H9 (cell line): ENCODE results near the gene LSP1. TPM values are rescaled to one million over a fixed set of nuclear protein-coding genes. Genes with fewer than 3 reads are reported as not detected.

Source experiments
- DNase-seq: peaks from one replicate; pipeline ENCODE4 v3.0.0-alpha.2; 2017
- H2AFZ ChIP-seq: one replicate; pipeline ENCODE4 v1.6.1; 2013; ENCODE audit warnings: mild to moderate bottlenecking, low read length, control low read depth, moderate library complexity
- H2AK5ac ChIP-seq: 2 replicates; pipeline ENCODE4 v1.6.1; 2013; ENCODE audit warnings: low read length, control low read depth, mixed read lengths; ENCODE audit not compliant: insufficient read length
- H2BK120ac ChIP-seq: one replicate; pipeline ENCODE4 v1.6.1; 2013; ENCODE audit warnings: low read depth, mild to moderate bottlenecking, low read length, control low read depth, inconsistent platforms; ENCODE audit not compliant: poor library complexity, severe bottlenecking
- H2BK12ac ChIP-seq: 2 replicates; pipeline ENCODE4 v1.6.1; 2013; ENCODE audit warnings: low read length, control low read depth, mixed read lengths, low read depth; ENCODE audit not compliant: insufficient read length
- H2BK15ac ChIP-seq: 2 replicates; pipeline ENCODE4 v1.6.1; 2013; ENCODE audit warnings: low read depth, low read length, control low read depth
- H2BK20ac ChIP-seq: one replicate; pipeline ENCODE4 v1.6.1; 2013; ENCODE audit warnings: low read depth, mild to moderate bottlenecking, low read length, control low read depth, inconsistent platforms; ENCODE audit not compliant: poor library complexity, severe bottlenecking
- H2BK5ac ChIP-seq: 2 replicates; pipeline ENCODE4 v1.6.1; 2013; ENCODE audit warnings: low read length, control low read depth, mixed read lengths; ENCODE audit not compliant: insufficient read length
- H3K14ac ChIP-seq: 2 replicates; pipeline ENCODE4 v1.6.1; 2013; ENCODE audit warnings: low read length, control low read depth; ENCODE audit not compliant: insufficient read depth
- H3K18ac ChIP-seq: 2 replicates; pipeline ENCODE4 v1.6.1; 2013; ENCODE audit warnings: low read depth, mild to moderate bottlenecking, mixed read lengths, low read length, control low read depth; ENCODE audit not compliant: insufficient read length
- H3K23ac ChIP-seq: 2 replicates; pipeline ENCODE4 v1.6.1; 2013; ENCODE audit warnings: low read length, control low read depth, mixed read lengths, low read depth; ENCODE audit not compliant: insufficient read length
- H3K23me2 ChIP-seq: 2 replicates; pipeline ENCODE4 v1.6.1; 2013; ENCODE audit warnings: low read depth, mild to moderate bottlenecking, mixed read lengths, low read length, control low read depth; ENCODE audit not compliant: insufficient read length, poor library complexity, severe bottlenecking
- H3K27ac ChIP-seq: 2 replicates; pipeline ENCODE4 v1.5.1; 2013; ENCODE audit warnings: low read length, control low read depth, mixed read lengths, low read depth; ENCODE audit not compliant: insufficient read length
- H3K27me3 ChIP-seq: 2 replicates; pipeline ENCODE4 v1.6.1; 2013; ENCODE audit warnings: low read length, control low read depth, inconsistent platforms; ENCODE audit not compliant: insufficient read depth
- H3K4ac ChIP-seq: 2 replicates; pipeline ENCODE4 v1.6.1; 2013; ENCODE audit warnings: low read depth, mild to moderate bottlenecking, control low read depth, inconsistent platforms, low read length, moderate library complexity
- H3K4me1 ChIP-seq: 2 replicates; pipeline ENCODE4 v1.6.1; 2013; ENCODE audit warnings: low read length, control low read depth, inconsistent platforms; ENCODE audit not compliant: insufficient read depth
- H3K4me2 ChIP-seq: 2 replicates; pipeline ENCODE4 v1.6.1; 2013; ENCODE audit warnings: low read length, control low read depth, mixed read lengths; ENCODE audit not compliant: insufficient read length, insufficient read depth
- H3K56ac ChIP-seq: 2 replicates; pipeline ENCODE4 v1.6.1; 2013; ENCODE audit warnings: low read depth, mild to moderate bottlenecking, mixed read lengths, low read length, control low read depth; ENCODE audit not compliant: insufficient read length
- H3K79me1 ChIP-seq: 2 replicates; pipeline ENCODE4 v1.6.1; 2013; ENCODE audit warnings: low read depth, mild to moderate bottlenecking, moderate library complexity, low read length, control low read depth, inconsistent platforms; ENCODE audit not compliant: insufficient read depth, poor library complexity, severe bottlenecking
- H3K79me2 ChIP-seq: 2 replicates; pipeline ENCODE4 v1.6.1; 2013; ENCODE audit warnings: low read length, control low read depth, inconsistent platforms; ENCODE audit not compliant: insufficient read depth
- H3K9ac ChIP-seq: 2 replicates; pipeline ENCODE4 v1.6.1; 2013; ENCODE audit warnings: low read length, control low read depth, mixed read lengths; ENCODE audit not compliant: insufficient read length; ENCODE audit errors: extremely low read depth
- H3K9me3 ChIP-seq: one replicate; pipeline ENCODE4 v1.6.1; 2013; ENCODE audit warnings: low read depth, low read length, inconsistent platforms; ENCODE audit not compliant: control insufficient read depth
- H3T11ph ChIP-seq: one replicate; pipeline ENCODE4 v1.6.1; 2013; ENCODE audit warnings: mild to moderate bottlenecking, low read length, control low read depth, inconsistent platforms
- H4K20me1 ChIP-seq: one replicate; pipeline ENCODE4 v1.6.1; 2013; ENCODE audit not compliant: control insufficient read depth, insufficient read length, insufficient read depth
- H4K5ac ChIP-seq: 2 replicates; pipeline ENCODE4 v1.6.1; 2013; ENCODE audit warnings: low read depth, mild to moderate bottlenecking, mixed read lengths, low read length, control low read depth; ENCODE audit not compliant: insufficient read length
- H4K8ac ChIP-seq: replicated peaks from 2 replicates; pipeline ENCODE4 v1.6.1; 2013; ENCODE audit warnings: low read length, control low read depth, mixed read lengths, low read depth; ENCODE audit not compliant: insufficient read length
- H4K91ac ChIP-seq: 2 replicates; pipeline ENCODE4 v1.6.1; 2013; ENCODE audit warnings: low read depth, mild to moderate bottlenecking, moderate library complexity, mixed read lengths, low read length, control low read depth; ENCODE audit not compliant: insufficient read length
- H3K27ac Mint-ChIP-seq, 3 experiments: 2 replicates in 2 of 3; 3 replicates in 1 of 3; pipeline ENCODE4 v1.8.0; 2020 to 2021; ENCODE audit warnings: mixed read lengths in 3 of 3, mild to moderate bottlenecking in 1 of 3, moderate library complexity in 1 of 3
- H3K27me3 Mint-ChIP-seq: 2 replicates; pipeline ENCODE4 v1.8.0; 2021; ENCODE audit warnings: low read depth, mild to moderate bottlenecking, moderate library complexity, mixed read lengths
- H3K36me3 Mint-ChIP-seq, 3 experiments: 2 replicates in 2 of 3; 3 replicates in 1 of 3; pipeline ENCODE4 v1.8.0; 2020 to 2021; ENCODE audit warnings: low read depth in 3 of 3, mixed read lengths in 3 of 3; ENCODE audit not compliant: insufficient read depth in 1 of 3
- H3K4me1 Mint-ChIP-seq, 2 experiments: 2 replicates each; pipeline ENCODE4 v1.8.0; 2020; ENCODE audit warnings: mixed read lengths in 2 of 2
- H3K4me3 Mint-ChIP-seq, 2 experiments: 2 replicates in 1 of 2; 3 replicates in 1 of 2; pipeline ENCODE4 v1.8.0; 2020 to 2021; ENCODE audit warnings: mild to moderate bottlenecking in 2 of 2, mixed read lengths in 2 of 2, moderate library complexity in 1 of 2
- H3K9me3 Mint-ChIP-seq, 2 experiments: 2 replicates in 1 of 2; 3 replicates in 1 of 2; pipeline ENCODE4 v1.8.0; 2020; ENCODE audit warnings: mild to moderate bottlenecking in 2 of 2, mixed read lengths in 2 of 2, moderate library complexity in 1 of 2
- CTCF ChIP-seq: fragments of 200-600 bp; sonication (generic); conservative IDR thresholded peaks from 3 replicates; pipeline ENCODE4 v1.8.0; 2021; ENCODE audit warnings: antibody characterized with exemption, mild to moderate bottlenecking
- WGBS: extraction: QIAGEN DNeasy Blood & Tissue Kit; methylation state at CpG from one replicate; pipeline ENCODE4 v1.1.7; 2013; ENCODE audit warnings: missing lambda C conversion rate, low lambda C conversion rate, mixed read lengths; ENCODE audit not compliant: insufficient read length; ENCODE audit errors: extremely low coverage; 5-methylcytosine and 5-hydroxymethylcytosine counted together
- total RNA-seq: library from RNA; stranded (reverse); gene quantifications from 2 replicates; pipeline ENCODE4 v1.2.1, GENCODE V29; 2021

LSP1 gene
- total RNA-seq, 1 experiment from 2014 or later, result not detected

- no peak overlapping the region for H3K4me3 Mint-ChIP-seq
These were observed 53.3 kb downstream of the LSP1 start for GRCh38 chr11:1906181-1906580.

More at GRCh38 chr11:1906181-1906580, 53.3 kb downstream of the LSP1 start:
- H3K4ac ChIP-seq, result no peak overlapping the region
- H3K9ac ChIP-seq, result no peak overlapping the region
- no peak overlapping the region for H3K27ac ChIP-seq
- no peaks in the 10 kb centered on the region for H3K79me1 ChIP-seq
- WGBS, result no CpG with 5 or more reads among the region's 5 CpGs
- no peak overlapping the region for H2BK120ac ChIP-seq
- no peak overlapping the region for H4K91ac ChIP-seq
- no peak for DNase-seq
- no peak overlapping the region for H4K8ac ChIP-seq
- H3K27me3 ChIP-seq, result no peaks in the 10 kb centered on the region
- Mint-ChIP-seq H3K36me3 (no peaks in the 10 kb centered on the region), H3K4me1 (peaks cover 25 to 30% of the 10 kb centered on the region in 2 experiments), H3K27me3 (peaks cover 20% of the 10 kb centered on the region), H3K27ac (peak overlapping the region in 1 of 3 experiments; percentile 53; a peak in 2 of 7 replicates), H3K9me3 (peaks cover 0 to 2% of the 10 kb centered on the region in 2 experiments; a peak in 2 of 5 replicates)
- no peak overlapping the region for H3K23ac ChIP-seq
- TF ChIP-seq CTCF, result no peak
- no peaks in the 10 kb centered on the region for H3K9me3 ChIP-seq
- peaks cover 2% of the 10 kb centered on the region for H3K23me2 ChIP-seq
- H3K14ac ChIP-seq, result no peak overlapping the region
- H3K79me2 ChIP-seq, result no peaks in the 10 kb centered on the region
- no peak overlapping the region for H2BK5ac ChIP-seq
- H2BK15ac ChIP-seq, result no peak overlapping the region
- no peak overlapping the region for H2BK12ac ChIP-seq
- 0 out of 2 replicates have a peak, but pooled peaks cover 3% of the 10 kb centered on the region for H3K4me1 ChIP-seq
- H3K18ac ChIP-seq, result no peak overlapping the region
- no peak overlapping the region for H3T11ph ChIP-seq
- H2BK20ac ChIP-seq, result no peak overlapping the region
- no peaks in the 10 kb centered on the region for H4K20me1 ChIP-seq
- H2AFZ ChIP-seq, result no peak overlapping the region
- no peak overlapping the region for H4K5ac ChIP-seq
- no peak overlapping the region for H3K4me2 ChIP-seq
- H2AK5ac ChIP-seq, result no peak overlapping the region
- H3K56ac ChIP-seq, result no peak overlapping the region
